ENCODE results near the gene PXT1.

The PXT1 gene

GRCh38 chr6:36378936-36379335 lies 63.7 kb downstream of the PXT1 start:
- no peak overlapping the region for H3K4me2 ChIP-seq
- TF ChIP-seq CTCF (conservative IDR thresholded peaks at IDR 0.05; ENCODE audit: low read depth, low read length): no peak

GRCh38 chr6:36378243-36378920 lies 64.3 kb downstream of the PXT1 start:
- no peak for TF ChIP-seq CTCF (conservative IDR thresholded peaks at IDR 0.05; ENCODE audit: low read depth, low read length)
- no peak overlapping the region for H3K4me2 ChIP-seq

More at GRCh38 chr6:36378936-36379335, 63.7 kb downstream of the PXT1 start:
- no peaks in the 10 kb centered on the region for H3K36me3 ChIP-seq (ENCODE audit: insufficient read depth)
- no peaks in the 10 kb centered on the region for H3K4me1 ChIP-seq (ENCODE audit: low read depth, poor library complexity, severe bottlenecking)
- no peaks in the 10 kb centered on the region for H3K27me3 ChIP-seq (ENCODE audit: insufficient read depth, low read depth)
- no peaks in the 10 kb centered on the region for H3K79me2 ChIP-seq (ENCODE audit: insufficient read depth, low read depth)
- no peak overlapping the region for H3K27ac ChIP-seq
- no peak overlapping the region for H3K9ac ChIP-seq
- H4K20me1 ChIP-seq (ENCODE audit: insufficient read depth): no peaks in the 10 kb centered on the region
- H2AFZ ChIP-seq (ENCODE audit: low read depth): no peak overlapping the region
- H3K4me3 ChIP-seq (IDR thresholded peaks at IDR 0.05; ENCODE audit: insufficient read depth, low read depth, low read length): no peak overlapping the region

GRCh38 chr6:36377594-36377993 lies 65.1 kb downstream of the PXT1 start:
- H3K4me2 ChIP-seq: no peak overlapping the region
- no peaks in the 10 kb centered on the region for H3K4me1 ChIP-seq (ENCODE audit: low read depth, poor library complexity, severe bottlenecking)
- H4K20me1 ChIP-seq (ENCODE audit: insufficient read depth): no peaks in the 10 kb centered on the region
- no peak overlapping the region for H2AFZ ChIP-seq (ENCODE audit: low read depth)
- H3K27ac ChIP-seq: no peak overlapping the region
- no peak overlapping the region for H3K4me3 ChIP-seq (IDR thresholded peaks at IDR 0.05; ENCODE audit: insufficient read depth, low read depth, low read length)
- H3K9ac ChIP-seq: no peak overlapping the region
- H3K79me2 ChIP-seq (ENCODE audit: insufficient read depth, low read depth): no peaks in the 10 kb centered on the region
- H3K36me3 ChIP-seq (ENCODE audit: insufficient read depth): no peaks in the 10 kb centered on the region
- no peak for TF ChIP-seq CTCF (conservative IDR thresholded peaks at IDR 0.05; ENCODE audit: low read depth, low read length)
- H3K27me3 ChIP-seq (ENCODE audit: insufficient read depth, low read depth): no peaks in the 10 kb centered on the region

More at GRCh38 chr6:36378243-36378920, 64.3 kb downstream of the PXT1 start:
- no peaks in the 10 kb centered on the region for H3K36me3 ChIP-seq (ENCODE audit: insufficient read depth)
- H4K20me1 ChIP-seq (ENCODE audit: insufficient read depth): no peaks in the 10 kb centered on the region
- no peak overlapping the region for H3K4me3 ChIP-seq (IDR thresholded peaks at IDR 0.05; ENCODE audit: insufficient read depth, low read depth, low read length)
- H3K27ac ChIP-seq: no peak overlapping the region
- H3K9ac ChIP-seq: no peak overlapping the region
- H2AFZ ChIP-seq (ENCODE audit: low read depth): no peak overlapping the region
- H3K79me2 ChIP-seq (ENCODE audit: insufficient read depth, low read depth): no peaks in the 10 kb centered on the region
- no peaks in the 10 kb centered on the region for H3K27me3 ChIP-seq (ENCODE audit: insufficient read depth, low read depth)
- no peaks in the 10 kb centered on the region for H3K4me1 ChIP-seq (ENCODE audit: low read depth, poor library complexity, severe bottlenecking)

DNA sequence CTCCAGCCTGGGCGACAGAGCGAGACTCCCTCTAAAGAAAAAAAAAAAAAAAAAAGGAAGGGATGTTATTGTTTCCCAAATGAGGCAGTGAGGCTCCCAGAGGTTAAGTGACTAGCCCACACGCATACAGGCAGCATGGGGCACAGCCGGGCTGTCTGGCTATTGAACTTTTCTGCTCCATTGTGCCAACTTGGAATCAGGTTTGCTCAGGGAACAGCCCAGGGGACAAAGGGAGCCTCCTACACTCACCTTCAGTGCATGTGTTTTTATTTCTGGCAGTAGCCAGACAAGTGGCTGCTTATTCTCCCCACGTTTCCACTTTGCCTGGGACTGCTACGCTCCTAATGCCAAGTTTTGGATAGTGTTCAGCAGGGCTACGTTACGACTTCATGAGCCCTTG lies 65.9 kb downstream of the PXT1 start:
- TF ChIP-seq CTCF (conservative IDR thresholded peaks at IDR 0.05; ENCODE audit: low read depth, low read length): no peak
- Histone ChIP-seq H3K9ac (no peak overlapping the region), H3K4me3 (IDR thresholded peaks at IDR 0.05; ENCODE audit: insufficient read depth, low read depth, low read length) (no peak overlapping the region), H3K79me2 (ENCODE audit: insufficient read depth, low read depth) (no peaks in the 10 kb centered on the region), H3K27me3 (ENCODE audit: insufficient read depth, low read depth) (no peaks in the 10 kb centered on the region), H3K36me3 (ENCODE audit: insufficient read depth) (no peaks in the 10 kb centered on the region), H2AFZ (ENCODE audit: low read depth) (no peak overlapping the region), H3K4me1 (ENCODE audit: low read depth, poor library complexity, severe bottlenecking) (no peaks in the 10 kb centered on the region), H4K20me1 (ENCODE audit: insufficient read depth) (no peaks in the 10 kb centered on the region), H3K4me2 (no peak overlapping the region), H3K27ac (no peak overlapping the region)

All from KMS-11 (cell line).